HepG2 (cell line): ENCODE data around the gene TUBB2B. TPM values are rescaled to one million over a fixed set of nuclear protein-coding genes. Genes with fewer than 3 reads are reported as not detected.

ENCODE experiments used
- CSRNP2 ChIP-seq: sonication (generic); formaldehyde crosslinking; conservative IDR thresholded peaks from 2 replicates; pipeline ENCODE4 v1.8.0; 2022; ENCODE audit warnings: low read depth, missing genetic modification reagents
- KMT2B ChIP-seq: IDR thresholded peaks from 2 replicates; pipeline ENCODE4 v1.6.1; 2016; ENCODE audit warnings: missing genetic modification reagents, missing compliant biosample characterization
- MYC ChIP-seq: sonication (generic); formaldehyde crosslinking; IDR thresholded peaks from 2 replicates; pipeline ENCODE4 v1.9.0; 2021; ENCODE audit warnings: missing genetic modification reagents, borderline replicate concordance
- PHF8 ChIP-seq: sonication (generic); formaldehyde crosslinking; IDR thresholded peaks from 2 replicates; pipeline ENCODE4 v1.5.0; 2020; ENCODE audit warnings: missing genetic modification reagents
- PPARG ChIP-seq: conservative IDR thresholded peaks from 2 replicates; pipeline ENCODE4 v1.6.1; 2016; ENCODE audit warnings: missing biosample characterization, missing genetic modification reagents
- SMARCE1 ChIP-seq: fragments of 450-650 bp; IDR thresholded peaks from 2 replicates; pipeline ENCODE4 v1.6.1; 2017; ENCODE audit warnings: borderline replicate concordance
- THAP9 ChIP-seq: sonication (generic); formaldehyde crosslinking; IDR thresholded peaks from 2 replicates; pipeline ENCODE4; 2020; ENCODE audit warnings: missing genetic modification reagents, mild to moderate bottlenecking, borderline replicate concordance
- ZFP37 ChIP-seq: sonication (generic); formaldehyde crosslinking; IDR thresholded peaks from 2 replicates; pipeline ENCODE4 v1.4.0; 2020; ENCODE audit warnings: missing genetic modification reagents, borderline replicate concordance
- ZNF282 ChIP-seq: fragments of 450-650 bp; IDR thresholded peaks from 2 replicates; pipeline ENCODE4 v1.6.1; 2018; ENCODE audit not compliant: partially characterized antibody
- ZNF484 ChIP-seq: sonication (generic); formaldehyde crosslinking; IDR thresholded peaks from 2 replicates; pipeline ENCODE4 v1.5.1; 2020; ENCODE audit warnings: mild to moderate bottlenecking, low read depth, missing genetic modification reagents, borderline replicate concordance
- ZNF7 ChIP-seq: IDR thresholded peaks from 2 replicates; pipeline ENCODE4 v1.6.1; 2016; ENCODE audit warnings: missing biosample characterization, missing genetic modification reagents
- ZSCAN12 ChIP-seq: sonication (generic); formaldehyde crosslinking; IDR thresholded peaks from 2 replicates; pipeline ENCODE4 v1.9.0; 2021; ENCODE audit warnings: mild to moderate bottlenecking, missing genetic modification reagents
- ZUFSP ChIP-seq: sonication (generic); formaldehyde crosslinking; IDR thresholded peaks from 2 replicates; pipeline ENCODE4 v1.9.0; 2021; ENCODE audit warnings: missing genetic modification reagents, mild to moderate bottlenecking, borderline replicate concordance
- ZXDC ChIP-seq: sonication (generic); formaldehyde crosslinking; IDR thresholded peaks from 2 replicates; pipeline ENCODE4 v1.5.0; 2020; ENCODE audit warnings: mild to moderate bottlenecking, missing genetic modification reagents
- polyA plus RNA-seq, 8 experiments: library from polyadenylated mRNA; depleted of rRNA in 3 of 8; stranded (reverse) in 7 of 8; unstranded in 1 of 8; fragments of >200 nt; fragmentation: Illumina TruSeq in 4 of 8; extraction: Trizol in 4 of 8; gene quantifications; 2 replicates each; pipeline versions ENCODE4 v1.2.1 to v1.2.3, GENCODE V29; 2011 to 2016; ENCODE audit warnings: low read depth in 4 of 8, missing spikeins in 1 of 8, mixed read lengths in 1 of 8; ENCODE audit not compliant: insufficient read depth in 1 of 8
- total RNA-seq, 5 experiments: library from RNA; depleted of rRNA; stranded (reverse); fragments of >200 nt; fragmentation: Illumina TruSeq; extraction: Trizol; gene quantifications; 2 replicates each; pipeline ENCODE4 v1.2.3, GENCODE V29; 2016; ENCODE audit warnings: low read depth in 1 of 5

TUBB2B gene
- total and polyA plus RNA-seq, 2 of the 13 experiments (the other 11 are each of a cell fraction or from before 2014, with no cell fraction given) = 10.3 to 23.6 TPM

DNA sequence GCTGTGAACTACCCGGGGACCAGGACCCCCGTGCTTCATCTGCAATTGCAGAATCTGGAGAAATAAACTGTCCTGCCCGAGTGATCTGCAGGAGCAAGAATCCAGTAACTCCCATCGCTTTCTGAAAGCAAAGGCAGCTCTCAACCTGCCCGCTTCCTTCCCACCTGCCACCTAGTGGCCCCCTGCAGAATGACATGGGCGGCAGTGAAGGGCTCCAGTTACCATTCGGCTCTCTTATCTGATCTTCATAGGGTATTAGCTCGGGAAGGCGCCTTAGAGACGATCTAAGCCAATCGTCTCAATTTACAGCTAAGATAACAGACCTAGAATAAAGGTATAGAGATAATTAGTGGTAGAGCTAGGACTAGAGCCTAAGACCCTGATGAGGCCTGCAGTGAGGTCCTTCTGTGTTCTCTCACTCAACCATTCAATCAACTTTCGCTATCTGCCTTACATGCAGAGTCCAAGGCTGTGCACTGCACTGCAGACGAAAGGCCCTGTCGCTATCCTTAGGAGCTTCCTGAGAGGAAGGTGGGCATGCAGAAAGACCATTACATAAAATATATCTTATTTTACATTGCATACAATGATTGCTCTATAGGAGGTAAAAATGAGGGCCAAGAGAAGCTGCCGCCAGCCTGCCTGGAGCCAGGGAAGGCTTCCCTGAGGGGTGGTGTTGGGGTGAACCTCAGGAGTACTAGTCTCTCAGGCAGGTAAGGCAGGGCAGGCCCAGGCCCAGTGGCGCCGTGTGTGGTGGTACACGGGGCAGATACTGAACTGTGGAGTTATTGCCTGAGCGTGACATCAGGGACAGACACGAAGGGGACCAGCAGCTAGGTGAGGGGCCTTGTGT lies 24.2 kb upstream of the TUBB2B start (continued):
- TF ChIP-seq ZXDC (CRISPR knock-in tag) (no peak), ZUFSP (CRISPR knock-in tag) (no peak), THAP9 (no peak; the same call in 1 of the 2 replicates), PHF8 (CRISPR knock-in tag) (no peak), CSRNP2 (CRISPR knock-in tag) (no peak), SMARCE1 (no peak), PPARG (peak; percentile 73), KMT2B (CRISPR knock-in tag) (0 out of 2 replicates have a peak, but pooled peaks have one; percentile 36), ZFP37 (CRISPR knock-in tag) (no peak), ZNF484 (no peak), ZSCAN12 (CRISPR knock-in tag) (no peak), MYC (no peak), ZNF7 (CRISPR knock-in tag) (no peak), ZNF282 (no peak)
